K562 (cell line): Measurements from ENCODE around the gene IRAK4. TPM values are rescaled to one million over a fixed set of nuclear protein-coding genes. Genes with fewer than 3 reads are reported as not detected.

Experiments
- ATAC-seq: fragments of 200-7000 bp; cut with Tn5 transposase; 3 replicates; pipeline ENCODE4 v1.9.1; 2020; ENCODE audit warnings: moderate library complexity
- BruUV-seq: library from RNA; stranded (reverse); fragments of 400-500 nt; replicated peaks from 2 replicates; lab custom pipeline; 2021; lab: Mats Ljungman, UMichigan
- CTCF ChIA-PET: fragments of 300-600 bp; formaldehyde crosslinking; extraction: SDS; loops from one replicate; lab custom pipeline; 2021; ENCODE audit warnings: low intra/inter-chr PET ratio; lab: Yijun Ruan, JAX
- POLR2A ChIA-PET: fragments of 300-600, 350-650 bp; sonication (Branson Sonifier 250); formaldehyde crosslinking; extraction: SDS; loops from one replicate; lab custom pipeline; 2021; ENCODE audit warnings: antibody characterized with exemption, inconsistent platforms; lab: Yijun Ruan, JAX
- DNase-seq, 4 experiments: peaks; one replicate each; pipeline versions ENCODE4 v3.0.0 to v3.0.0-alpha.2; 2011 to 2018; ENCODE audit warnings: low spot score in 3 of 4, mixed read lengths in 3 of 4; ENCODE audit errors: extremely low read depth in 1 of 4
- FAIRE-seq: peaks from 2 replicates; lab custom pipeline; 2011; peaks lifted over from hg19 to GRCh38; lab: Jason Lieb, UNC
- H2AFZ ChIP-seq: 2 replicates; pipeline ENCODE4 v1.6.0; 2011; ENCODE audit warnings: low read depth, low read length, control low read depth, inconsistent platforms
- H3K27ac ChIP-seq: fragments of 200-600 bp; 3 replicates; pipeline ENCODE4 v1.8.0; 2011; ENCODE audit warnings: low read depth, mild to moderate bottlenecking, control low read depth, inconsistent platforms, low read length, moderate library complexity, mixed read lengths; ENCODE audit errors: extremely low read depth
- H3K27me3 ChIP-seq, 2 experiments: fragments of 300-600 bp in 1 of 2; 2 replicates in 1 of 2; 3 replicates in 1 of 2; pipeline versions ENCODE4 v1.6.0 to v1.8.0; 2011; ENCODE audit warnings: inconsistent platforms in 2 of 2, low read length in 2 of 2, mild to moderate bottlenecking in 1 of 2, mixed read lengths in 1 of 2, moderate library complexity in 1 of 2; ENCODE audit not compliant: control insufficient read depth in 2 of 2, insufficient read depth in 2 of 2
- H3K36me3 ChIP-seq: fragments of 300-600 bp; 3 replicates; pipeline ENCODE4 v1.8.0; 2011; ENCODE audit warnings: mild to moderate bottlenecking, low read length, inconsistent platforms; ENCODE audit not compliant: control insufficient read depth, insufficient read depth
- H3K4me1 ChIP-seq, 2 experiments: fragments of 200-600 bp in 1 of 2; replicated peaks in 1 of 2; 2 replicates in 1 of 2; 3 replicates in 1 of 2; pipeline versions ENCODE4 v1.5.1 to v1.8.0; 2011; ENCODE audit warnings: inconsistent platforms in 2 of 2, low read length in 2 of 2, mild to moderate bottlenecking in 1 of 2, mixed read lengths in 1 of 2, moderate library complexity in 1 of 2; ENCODE audit not compliant: control insufficient read depth in 2 of 2, insufficient read depth in 2 of 2
- H3K4me2 ChIP-seq: 2 replicates; pipeline ENCODE4 v1.6.1; 2011; ENCODE audit warnings: low read length, control low read depth, inconsistent platforms, mixed read lengths; ENCODE audit not compliant: insufficient read depth
- H3K4me3 ChIP-seq: fragments of 200-600 bp; sonication (generic), shearing (Covaris generic); 2 replicates; pipeline ENCODE4 v1.5.1; 2016; ENCODE audit warnings: control low read depth, inconsistent platforms
- H3K79me2 ChIP-seq: fragments of 200-600 bp; 3 replicates; pipeline ENCODE4 v1.8.0; 2011; ENCODE audit warnings: low read length, inconsistent platforms; ENCODE audit not compliant: control insufficient read depth, insufficient read depth
- H3K9ac ChIP-seq, 2 experiments: 2 replicates each; pipeline versions ENCODE4 v1.6.0 to v1.6.1; 2011; ENCODE audit warnings: low read depth in 2 of 2, low read length in 2 of 2, control low read depth in 1 of 2, inconsistent platforms in 1 of 2, mild to moderate bottlenecking in 1 of 2, mixed read lengths in 1 of 2; ENCODE audit not compliant: insufficient read depth in 1 of 2
- H3K9me1 ChIP-seq: one replicate; pipeline ENCODE4 v1.6.0; 2011; ENCODE audit warnings: inconsistent platforms, mild to moderate bottlenecking, low read length, moderate library complexity; ENCODE audit not compliant: control insufficient read depth, insufficient read depth
- H3K9me3 ChIP-seq: replicated peaks from 2 replicates; pipeline ENCODE4 v1.5.1; 2011; ENCODE audit warnings: low read depth, low read length, inconsistent platforms; ENCODE audit not compliant: control insufficient read depth, insufficient read depth
- H4K20me1 ChIP-seq: replicated peaks from 2 replicates; pipeline ENCODE4 v1.6.1; 2011; ENCODE audit warnings: low read length, inconsistent platforms, mixed read lengths; ENCODE audit not compliant: control insufficient read depth, insufficient read depth
- HDAC1 ChIP-seq, 2 experiments: fragments of 450-650 bp; IDR thresholded peaks; 2 replicates each; pipeline ENCODE4 v1.6.1; 2016 to 2017; ENCODE audit warnings: inconsistent platforms in 1 of 2, mild to moderate bottlenecking in 1 of 2, moderate library complexity in 1 of 2
- HMG20A ChIP-seq: fragments of 450-650 bp; formaldehyde crosslinking; conservative IDR thresholded peaks from 2 replicates; pipeline ENCODE4 v1.4.0; 2020; ENCODE audit warnings: mild to moderate bottlenecking, mixed read lengths
- JUND ChIP-seq, 2 experiments: IDR thresholded peaks; 2 replicates in 1 of 2; 3 replicates in 1 of 2; pipeline ENCODE4 v1.6.1; 2011; ENCODE audit warnings: borderline replicate concordance in 2 of 2, low read depth in 2 of 2, low read length in 2 of 2, improper control_type of control experiment in 1 of 2, missing biosample characterization in 1 of 2, missing genetic modification characterization in 1 of 2, missing genetic modification reagents in 1 of 2
- STAT5B ChIP-seq: fragments of 250-450 bp; sonication (Bioruptor Pico); IDR thresholded peaks from 2 replicates; pipeline ENCODE4 v1.8.0; 2021; ENCODE audit warnings: mild to moderate bottlenecking, inconsistent platforms
- XRCC4 ChIP-seq: IDR thresholded peaks from one replicate; pipeline ENCODE4 v1.6.1; 2011; ENCODE audit not compliant: insufficient read depth, insufficient read length; ENCODE audit errors: extremely low read depth
- WGBS: fragments of 100-300 bp; shearing (Covaris generic); methylation state at CpG from one replicate; pipeline ENCODE4 v1.1.6; 2016; ENCODE audit warnings: low coverage, mixed read lengths; ENCODE audit not compliant: insufficient coverage; ENCODE audit errors: missing lambda C conversion rate; 5-methylcytosine and 5-hydroxymethylcytosine counted together
- in situ Hi-C: fragments of 300-500 bp; cut with MboI; formaldehyde crosslinking; loops from 4 replicates; pipeline ENCODE4 v1.15.0; 2018; ENCODE audit warnings: inconsistent platforms, mixed read lengths
- intact Hi-C: fragments of 100-400 bp; cut with micrococcal nuclease; formaldehyde crosslinking; loops from 2 replicates; pipeline ENCODE4 v1.14.2; 2022
- polyA plus RNA-seq, 8 experiments: library from polyadenylated mRNA; depleted of rRNA in 4 of 8; stranded (reverse) in 5 of 8; unstranded in 3 of 8; fragments of >200 nt; fragmentation: Nextera tagmentation in 2 of 8; fragmentation: Illumina TruSeq in 1 of 8; extraction: Ambion mirVana in 2 of 8; extraction: Trizol in 1 of 8; gene quantifications; 2 replicates each; pipeline versions ENCODE4 v1.2.1 to v1.2.3, GENCODE V29; 2011 to 2014; ENCODE audit warnings: inconsistent platforms in 1 of 8, missing spikeins in 1 of 8
- total RNA-seq, 7 experiments: library from RNA; depleted of rRNA in 6 of 7; stranded (reverse); fragments of >200 nt in 6 of 7; fragmentation: Illumina TruSeq in 2 of 7; extraction: Trizol in 2 of 7; gene quantifications; 2 replicates each; pipeline versions ENCODE4 v1.2.1 to v1.2.3, GENCODE V29; 2011 to 2021; ENCODE audit warnings: low replicate concordance in 1 of 7
- TF ChIP-seq, protein P1 (sequence below): sonication (generic); formaldehyde crosslinking; IDR thresholded peaks from 2 replicates; pipeline ENCODE4 v1.8.0; 2022; ENCODE audit warnings: missing genetic modification reagents, mild to moderate bottlenecking, moderate library complexity, borderline replicate concordance
- TF ChIP-seq, protein P2 (sequence below): fragments of 150-350 bp; IDR thresholded peaks from 2 replicates; pipeline ENCODE4 v1.6.1; 2014; ENCODE audit warnings: low read depth, mild to moderate bottlenecking, low read length, borderline replicate concordance
- TF ChIP-seq, protein P3 (sequence below): fragments of 200-800 bp; sonication (Bioruptor generic); IDR thresholded peaks from 2 replicates; pipeline ENCODE4 v1.6.1; 2017; ENCODE audit warnings: missing genetic modification characterization, missing compliant biosample characterization
- TF ChIP-seq, protein P4 (sequence below): sonication (generic); formaldehyde crosslinking; IDR thresholded peaks from 2 replicates; pipeline ENCODE4 v1.8.0; 2022; ENCODE audit warnings: mild to moderate bottlenecking, missing genetic modification reagents, borderline replicate concordance
- TF ChIP-seq, protein P5 (sequence below): sonication (generic); formaldehyde crosslinking; IDR thresholded peaks from 2 replicates; pipeline ENCODE4 v1.8.0; 2022; ENCODE audit warnings: missing genetic modification reagents, mild to moderate bottlenecking, borderline replicate concordance

Gene IRAK4
- total and polyA plus RNA-seq, 9 of the 15 experiments (the other 6 are each of a cell fraction or from before 2014, with no cell fraction given) = 10.8 to 34.5 (median 16.0) TPM

DNA sequence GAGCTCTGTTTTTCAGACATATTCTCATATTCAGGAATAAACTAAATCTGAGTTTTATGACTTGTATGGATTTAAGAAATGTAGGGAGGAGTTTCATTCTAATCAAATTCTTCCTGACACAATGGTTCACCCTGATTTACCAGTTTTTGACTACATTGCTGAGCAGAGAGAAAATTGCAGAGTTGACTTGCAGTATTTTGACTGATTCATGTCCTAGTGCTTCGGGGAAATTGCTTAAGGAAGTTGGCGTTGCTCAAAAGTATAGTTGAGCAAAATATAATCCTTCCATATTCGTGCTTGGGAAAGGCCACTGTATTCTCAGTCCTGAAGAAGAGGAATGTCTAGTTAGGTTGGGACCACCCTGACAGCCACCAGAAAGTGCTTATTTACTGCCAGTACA is 48.6 kb downstream of the IRAK4 start:
- Histone ChIP-seq H3K36me3 (peaks cover 19% of the 10 kb centered on the region), H4K20me1 (no peaks in the 10 kb centered on the region), H2AFZ (no peak overlapping the region), H3K9me1 (no peaks in the 10 kb centered on the region), H3K4me1 (peaks cover 0 to 2% of the 10 kb centered on the region in 2 experiments; a peak in 1 of 5 replicates), H3K9ac (no peak overlapping the region), H3K27ac (no peak overlapping the region), H3K4me2 (no peak overlapping the region), H3K9me3 (no peaks in the 10 kb centered on the region), H3K27me3 (no peaks in the 10 kb centered on the region; a peak in 1 of 5 replicates), H3K4me3 (no peak overlapping the region), H3K79me2 (peaks cover 37% of the 10 kb centered on the region)
- 63% methylated on average over 3 of the region's 3 CpGs for WGBS
- FAIRE-seq (no peak), ATAC-seq (no peak), DNase-seq (no peak)
- intact Hi-C loops = loop anchor here (5.0 kb wide), 1 partner anchor 50 kb away; the partner anchor contains the start of genes IRAK4 and PUS7L
- POLR2A ChIA-PET = no interaction called here
- BruUV-seq = no TSS peak
- in situ Hi-C loops = no loop called here
- CTCF ChIA-PET = no interaction called here
- no peak for TF ChIP-seq XRCC4
- TF ChIP-seq, protein P1, sequence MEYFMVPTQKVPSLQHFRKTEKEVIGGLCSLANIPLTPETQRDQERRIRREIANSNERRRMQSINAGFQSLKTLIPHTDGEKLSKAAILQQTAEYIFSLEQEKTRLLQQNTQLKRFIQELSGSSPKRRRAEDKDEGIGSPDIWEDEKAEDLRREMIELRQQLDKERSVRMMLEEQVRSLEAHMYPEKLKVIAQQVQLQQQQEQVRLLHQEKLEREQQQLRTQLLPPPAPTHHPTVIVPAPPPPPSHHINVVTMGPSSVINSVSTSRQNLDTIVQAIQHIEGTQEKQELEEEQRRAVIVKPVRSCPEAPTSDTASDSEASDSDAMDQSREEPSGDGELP (CRISPR knock-in tag) = no peak
- TF ChIP-seq HDAC1 (IDR thresholded peaks at IDR 0.05) = no peak
- no peak for TF ChIP-seq STAT5B (CRISPR knock-in tag)
- TF ChIP-seq, protein P2, sequence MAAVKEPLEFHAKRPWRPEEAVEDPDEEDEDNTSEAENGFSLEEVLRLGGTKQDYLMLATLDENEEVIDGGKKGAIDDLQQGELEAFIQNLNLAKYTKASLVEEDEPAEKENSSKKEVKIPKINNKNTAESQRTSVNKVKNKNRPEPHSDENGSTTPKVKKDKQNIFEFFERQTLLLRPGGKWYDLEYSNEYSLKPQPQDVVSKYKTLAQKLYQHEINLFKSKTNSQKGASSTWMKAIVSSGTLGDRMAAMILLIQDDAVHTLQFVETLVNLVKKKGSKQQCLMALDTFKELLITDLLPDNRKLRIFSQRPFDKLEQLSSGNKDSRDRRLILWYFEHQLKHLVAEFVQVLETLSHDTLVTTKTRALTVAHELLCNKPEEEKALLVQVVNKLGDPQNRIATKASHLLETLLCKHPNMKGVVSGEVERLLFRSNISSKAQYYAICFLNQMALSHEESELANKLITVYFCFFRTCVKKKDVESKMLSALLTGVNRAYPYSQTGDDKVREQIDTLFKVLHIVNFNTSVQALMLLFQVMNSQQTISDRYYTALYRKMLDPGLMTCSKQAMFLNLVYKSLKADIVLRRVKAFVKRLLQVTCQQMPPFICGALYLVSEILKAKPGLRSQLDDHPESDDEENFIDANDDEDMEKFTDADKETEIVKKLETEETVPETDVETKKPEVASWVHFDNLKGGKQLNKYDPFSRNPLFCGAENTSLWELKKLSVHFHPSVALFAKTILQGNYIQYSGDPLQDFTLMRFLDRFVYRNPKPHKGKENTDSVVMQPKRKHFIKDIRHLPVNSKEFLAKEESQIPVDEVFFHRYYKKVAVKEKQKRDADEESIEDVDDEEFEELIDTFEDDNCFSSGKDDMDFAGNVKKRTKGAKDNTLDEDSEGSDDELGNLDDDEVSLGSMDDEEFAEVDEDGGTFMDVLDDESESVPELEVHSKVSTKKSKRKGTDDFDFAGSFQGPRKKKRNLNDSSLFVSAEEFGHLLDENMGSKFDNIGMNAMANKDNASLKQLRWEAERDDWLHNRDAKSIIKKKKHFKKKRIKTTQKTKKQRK = no peak
- TF ChIP-seq, protein P3, sequence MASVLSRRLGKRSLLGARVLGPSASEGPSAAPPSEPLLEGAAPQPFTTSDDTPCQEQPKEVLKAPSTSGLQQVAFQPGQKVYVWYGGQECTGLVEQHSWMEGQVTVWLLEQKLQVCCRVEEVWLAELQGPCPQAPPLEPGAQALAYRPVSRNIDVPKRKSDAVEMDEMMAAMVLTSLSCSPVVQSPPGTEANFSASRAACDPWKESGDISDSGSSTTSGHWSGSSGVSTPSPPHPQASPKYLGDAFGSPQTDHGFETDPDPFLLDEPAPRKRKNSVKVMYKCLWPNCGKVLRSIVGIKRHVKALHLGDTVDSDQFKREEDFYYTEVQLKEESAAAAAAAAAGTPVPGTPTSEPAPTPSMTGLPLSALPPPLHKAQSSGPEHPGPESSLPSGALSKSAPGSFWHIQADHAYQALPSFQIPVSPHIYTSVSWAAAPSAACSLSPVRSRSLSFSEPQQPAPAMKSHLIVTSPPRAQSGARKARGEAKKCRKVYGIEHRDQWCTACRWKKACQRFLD (CRISPR knock-in tag) = no peak
- TF ChIP-seq, protein P4, sequence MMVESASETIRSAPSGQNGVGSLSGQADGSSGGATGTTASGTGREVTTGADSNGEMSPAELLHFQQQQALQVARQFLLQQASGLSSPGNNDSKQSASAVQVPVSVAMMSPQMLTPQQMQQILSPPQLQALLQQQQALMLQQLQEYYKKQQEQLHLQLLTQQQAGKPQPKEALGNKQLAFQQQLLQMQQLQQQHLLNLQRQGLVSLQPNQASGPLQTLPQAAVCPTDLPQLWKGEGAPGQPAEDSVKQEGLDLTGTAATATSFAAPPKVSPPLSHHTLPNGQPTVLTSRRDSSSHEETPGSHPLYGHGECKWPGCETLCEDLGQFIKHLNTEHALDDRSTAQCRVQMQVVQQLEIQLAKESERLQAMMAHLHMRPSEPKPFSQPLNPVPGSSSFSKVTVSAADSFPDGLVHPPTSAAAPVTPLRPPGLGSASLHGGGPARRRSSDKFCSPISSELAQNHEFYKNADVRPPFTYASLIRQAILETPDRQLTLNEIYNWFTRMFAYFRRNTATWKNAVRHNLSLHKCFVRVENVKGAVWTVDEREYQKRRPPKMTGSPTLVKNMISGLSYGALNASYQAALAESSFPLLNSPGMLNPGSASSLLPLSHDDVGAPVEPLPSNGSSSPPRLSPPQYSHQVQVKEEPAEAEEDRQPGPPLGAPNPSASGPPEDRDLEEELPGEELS (CRISPR knock-in tag) = no peak
- TF ChIP-seq, protein P5, sequence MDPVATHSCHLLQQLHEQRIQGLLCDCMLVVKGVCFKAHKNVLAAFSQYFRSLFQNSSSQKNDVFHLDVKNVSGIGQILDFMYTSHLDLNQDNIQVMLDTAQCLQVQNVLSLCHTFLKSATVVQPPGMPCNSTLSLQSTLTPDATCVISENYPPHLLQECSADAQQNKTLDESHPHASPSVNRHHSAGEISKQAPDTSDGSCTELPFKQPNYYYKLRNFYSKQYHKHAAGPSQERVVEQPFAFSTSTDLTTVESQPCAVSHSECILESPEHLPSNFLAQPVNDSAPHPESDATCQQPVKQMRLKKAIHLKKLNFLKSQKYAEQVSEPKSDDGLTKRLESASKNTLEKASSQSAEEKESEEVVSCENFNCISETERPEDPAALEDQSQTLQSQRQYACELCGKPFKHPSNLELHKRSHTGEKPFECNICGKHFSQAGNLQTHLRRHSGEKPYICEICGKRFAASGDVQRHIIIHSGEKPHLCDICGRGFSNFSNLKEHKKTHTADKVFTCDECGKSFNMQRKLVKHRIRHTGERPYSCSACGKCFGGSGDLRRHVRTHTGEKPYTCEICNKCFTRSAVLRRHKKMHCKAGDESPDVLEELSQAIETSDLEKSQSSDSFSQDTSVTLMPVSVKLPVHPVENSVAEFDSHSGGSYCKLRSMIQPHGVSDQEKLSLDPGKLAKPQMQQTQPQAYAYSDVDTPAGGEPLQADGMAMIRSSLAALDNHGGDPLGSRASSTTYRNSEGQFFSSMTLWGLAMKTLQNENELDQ (CRISPR knock-in tag) = no peak
- no peak for TF ChIP-seq HMG20A (CRISPR knock-in tag)
- no peak for TF ChIP-seq JUND (IDR thresholded peaks at IDR 0.05; ENCODE audit: borderline replicate concordance, low read depth, low read length)
- no peak for TF ChIP-seq JUND (tag; IDR thresholded peaks at IDR 0.05; ENCODE audit: borderline replicate concordance, low read depth, low read length)
